Endodermal cell (in vitro differentiated cells): ENCODE data around the gene SLC1A1. TPM values are rescaled to one million over a fixed set of nuclear protein-coding genes. Genes with fewer than 3 reads are reported as not detected.

Experiments used
- DNase-seq: peaks from one replicate; pipeline ENCODE4 v3.0.0-alpha.2; 2017
- H3K27ac ChIP-seq: 2 replicates; pipeline ENCODE4 v1.5.1; 2013; ENCODE audit warnings: mild to moderate bottlenecking, low read depth, low read length, moderate library complexity
- H3K27me3 ChIP-seq: 2 replicates; pipeline ENCODE4 v1.6.1; 2013; ENCODE audit warnings: mild to moderate bottlenecking, low read length, moderate library complexity; ENCODE audit not compliant: insufficient read depth, control insufficient read depth, poor library complexity, severe bottlenecking
- H3K36me3 ChIP-seq: 2 replicates; pipeline ENCODE4 v1.7.0; 2013; ENCODE audit warnings: mild to moderate bottlenecking, low read length, moderate library complexity; ENCODE audit not compliant: control insufficient read depth, insufficient read depth
- H3K4me1 ChIP-seq: one replicate; pipeline ENCODE4 v1.7.0; 2013; ENCODE audit warnings: low read length; ENCODE audit not compliant: control insufficient read depth, insufficient read depth
- H3K4me3 ChIP-seq: 2 replicates; pipeline ENCODE4 v1.5.1; 2013; ENCODE audit warnings: mild to moderate bottlenecking, low read length, moderate library complexity
- H3K9ac ChIP-seq: 2 replicates; pipeline ENCODE4 v1.6.1; 2013; ENCODE audit warnings: mild to moderate bottlenecking, low read length, moderate library complexity; ENCODE audit not compliant: poor library complexity, severe bottlenecking; ENCODE audit errors: extremely low read depth
- H3K9me3 ChIP-seq: 2 replicates; pipeline ENCODE4 v1.6.1; 2013; ENCODE audit warnings: mild to moderate bottlenecking, low read length, moderate library complexity; ENCODE audit not compliant: control insufficient read depth
- H3K27ac Mint-ChIP-seq: 2 replicates; pipeline ENCODE4 v1.8.0; 2020; ENCODE audit warnings: mixed read lengths
- H3K27me3 Mint-ChIP-seq: 2 replicates; pipeline ENCODE4 v1.8.0; 2021; ENCODE audit warnings: mild to moderate bottlenecking, mixed read lengths; ENCODE audit not compliant: insufficient read depth
- H3K36me3 Mint-ChIP-seq: 2 replicates; pipeline ENCODE4 v1.8.0; 2020; ENCODE audit warnings: low read depth, mixed read lengths
- H3K4me1 Mint-ChIP-seq: 2 replicates; pipeline ENCODE4 v1.8.0; 2020; ENCODE audit warnings: mixed read lengths
- H3K4me3 Mint-ChIP-seq: 2 replicates; pipeline ENCODE4 v1.8.0; 2020; ENCODE audit warnings: mild to moderate bottlenecking, moderate library complexity, mixed read lengths
- H3K9me3 Mint-ChIP-seq: 2 replicates; pipeline ENCODE4 v1.8.0; 2020; ENCODE audit warnings: mild to moderate bottlenecking, mixed read lengths
- CTCF ChIP-seq: fragments of 200-600 bp; sonication (generic); conservative IDR thresholded peaks from 2 replicates; pipeline ENCODE4 v1.5.0; 2021; ENCODE audit warnings: antibody characterized with exemption, mild to moderate bottlenecking
- WGBS, 2 experiments: methylation state at CpG; one replicate each; pipeline versions ENCODE4 v1.1.5 to v1.1.7; 2013; ENCODE audit warnings: missing lambda C conversion rate in 2 of 2, mixed read lengths in 1 of 2; ENCODE audit not compliant: insufficient coverage in 1 of 2, insufficient read length in 1 of 2; 5-methylcytosine and 5-hydroxymethylcytosine counted together
- total RNA-seq, 2 donors: library from RNA; stranded (reverse); fragmentation: NEBNext Ultra II Directional in 1 of 2; extraction: Animal tissue kit (Norgen Biotek cat#: 25700) in 1 of 2; gene quantifications; 2 replicates in 1 of 2; 3 replicates in 1 of 2; pipeline ENCODE4 v1.2.1, GENCODE V29; 2021

SLC1A1 gene
- total RNA-seq, 2 donors from 2014 or later: 5.5 to 11.3 TPM

- peaks cover 7% of the 10 kb centered on the region for H3K4me1 ChIP-seq
- Mint-ChIP-seq H3K27ac (no peak overlapping the region), H3K4me1 (peaks cover 10% of the 10 kb centered on the region), H3K36me3 (no peaks in the 10 kb centered on the region), H3K4me3 (no peak overlapping the region), H3K27me3 (no peaks in the 10 kb centered on the region), H3K9me3 (no peaks in the 10 kb centered on the region)
- H3K9me3 ChIP-seq: no peaks in the 10 kb centered on the region
- 90 to 94% methylated on average over 3 to 4 of the region's 4 CpGs for WGBS, 2 experiments
- DNase-seq: no peak
- H3K36me3 ChIP-seq: peaks cover 46% of the 10 kb centered on the region
- no peak overlapping the region for H3K9ac ChIP-seq
- no peaks in the 10 kb centered on the region for H3K27me3 ChIP-seq
- H3K27ac ChIP-seq: no peak overlapping the region
- TF ChIP-seq CTCF: no peak
- no peak overlapping the region for H3K4me3 ChIP-seq
Observed at GRCh38 chr9:4550777-4551484, 60.7 kb downstream of the SLC1A1 start.

GRCh38 chr9:4553951-4554381, 63.7 kb downstream of the SLC1A1 start:
- Mint-ChIP-seq H3K27me3 (no peaks in the 10 kb centered on the region), H3K36me3 (no peaks in the 10 kb centered on the region), H3K9me3 (no peaks in the 10 kb centered on the region), H3K4me1 (peaks cover 10% of the 10 kb centered on the region), H3K4me3 (no peak overlapping the region), H3K27ac (no peak overlapping the region)
- H3K36me3 ChIP-seq: peaks cover 33% of the 10 kb centered on the region
- no peak for TF ChIP-seq CTCF
- H3K27me3 ChIP-seq: no peaks in the 10 kb centered on the region
- H3K4me3 ChIP-seq: no peak overlapping the region
- H3K9me3 ChIP-seq: no peaks in the 10 kb centered on the region
- no peak overlapping the region for H3K27ac ChIP-seq
- peaks cover 7% of the 10 kb centered on the region for H3K4me1 ChIP-seq
- WGBS, 2 experiments: 94 to 100% methylated on average over 1 of the region's 1 CpG
- no peak for DNase-seq
- no peak overlapping the region for H3K9ac ChIP-seq

- no peak for TF ChIP-seq CTCF
- Mint-ChIP-seq H3K36me3 (no peaks in the 10 kb centered on the region), H3K9me3 (no peaks in the 10 kb centered on the region), H3K27ac (no peak overlapping the region), H3K4me3 (no peak overlapping the region), H3K27me3 (no peaks in the 10 kb centered on the region), H3K4me1 (peaks cover 10% of the 10 kb centered on the region)
- no peaks in the 10 kb centered on the region for H3K9me3 ChIP-seq
- no peak overlapping the region for H3K4me3 ChIP-seq
- WGBS, 2 experiments: 66 to 80% methylated on average over 1 to 2 of the region's 2 CpGs
- no peak for DNase-seq
- no peak overlapping the region for H3K27ac ChIP-seq
- H3K27me3 ChIP-seq: no peaks in the 10 kb centered on the region
- H3K9ac ChIP-seq: no peak overlapping the region
- H3K4me1 ChIP-seq: peaks cover 7% of the 10 kb centered on the region
- peaks cover 31% of the 10 kb centered on the region for H3K36me3 ChIP-seq
Observed at GRCh38 chr9:4555236-4555635, 65.0 kb downstream of the SLC1A1 start.
